KMS-11 (cell line): ENCODE data around the gene TRPV3.

Experiments
- H2AFZ ChIP-seq: fragments of 200-600 bp; sonication (generic); 2 replicates; pipeline ENCODE4 v1.6.1; 2016; ENCODE audit warnings: antibody characterized with exemption, mixed run types, low read depth
- H3K27ac ChIP-seq: fragments of 200-600 bp; sonication (generic); 2 replicates; pipeline ENCODE4 v1.6.1; 2016; ENCODE audit warnings: mild to moderate bottlenecking, mixed run types
- H3K27me3 ChIP-seq: fragments of 200-600 bp; sonication (generic); 2 replicates; pipeline ENCODE4 v1.6.1; 2017; ENCODE audit warnings: mild to moderate bottlenecking, low read depth, mixed run types, moderate library complexity; ENCODE audit not compliant: insufficient read depth
- H3K36me3 ChIP-seq: fragments of 200-600 bp; sonication (generic); 2 replicates; pipeline ENCODE4 v1.6.1; 2017; ENCODE audit warnings: mild to moderate bottlenecking, mixed run types; ENCODE audit not compliant: insufficient read depth
- H3K4me1 ChIP-seq: fragments of 200-600 bp; sonication (generic); 2 replicates; pipeline ENCODE4 v1.6.1; 2016; ENCODE audit warnings: mild to moderate bottlenecking, low read depth, mixed run types; ENCODE audit not compliant: poor library complexity, severe bottlenecking
- H3K4me2 ChIP-seq: fragments of 200-600 bp; sonication (generic); 2 replicates; pipeline ENCODE4 v1.7.0; 2016; ENCODE audit warnings: mild to moderate bottlenecking, mixed run types
- H3K4me3 ChIP-seq: fragments of 200-600 bp; sonication (generic); IDR thresholded peaks from 2 replicates; pipeline ENCODE4 v1.6.1; 2017; ENCODE audit warnings: low read depth, low read length, mixed read lengths; ENCODE audit not compliant: insufficient read depth
- H3K79me2 ChIP-seq: fragments of 200-600 bp; sonication (generic); 2 replicates; pipeline ENCODE4 v1.6.1; 2016; ENCODE audit warnings: low read depth, mixed run types; ENCODE audit not compliant: insufficient read depth
- H3K9ac ChIP-seq: fragments of 200-600 bp; sonication (generic); 2 replicates; pipeline ENCODE4 v1.6.1; 2016; ENCODE audit warnings: mild to moderate bottlenecking, mixed run types
- H4K20me1 ChIP-seq: fragments of 200-600 bp; sonication (generic); 2 replicates; pipeline ENCODE4 v1.6.1; 2016; ENCODE audit warnings: mild to moderate bottlenecking, mixed run types; ENCODE audit not compliant: insufficient read depth
- CTCF ChIP-seq: fragments of 200-600 bp; sonication (generic); conservative IDR thresholded peaks from 2 replicates; pipeline ENCODE4 v1.6.1; 2017; ENCODE audit warnings: low read depth, mild to moderate bottlenecking, antibody characterized with exemption, low read length, moderate library complexity, mixed read lengths

The TRPV3 gene

GRCh38 chr17:3547628-3548027 lies 10.0 kb downstream of the TRPV3 start:
- no peak overlapping the region for H3K4me2 ChIP-seq
- H3K4me1 ChIP-seq: no peaks in the 10 kb centered on the region
- no peak overlapping the region for H3K27ac ChIP-seq
- no peaks in the 10 kb centered on the region for H3K27me3 ChIP-seq
- H3K36me3 ChIP-seq: no peaks in the 10 kb centered on the region
- no peaks in the 10 kb centered on the region for H3K79me2 ChIP-seq
- no peak overlapping the region for H2AFZ ChIP-seq
- no peak for TF ChIP-seq CTCF
- H3K9ac ChIP-seq: no peak overlapping the region
- no peak overlapping the region for H3K4me3 ChIP-seq
- H4K20me1 ChIP-seq: no peaks in the 10 kb centered on the region

GRCh38 chr17:3546997-3547396 lies 10.6 kb downstream of the TRPV3 start:
- TF ChIP-seq CTCF: no peak
- Histone ChIP-seq H4K20me1 (no peaks in the 10 kb centered on the region), H3K36me3 (no peaks in the 10 kb centered on the region)

GRCh38 chr17:3546521-3546920 lies 11.1 kb downstream of the TRPV3 start:
- Histone ChIP-seq H3K79me2 (no peaks in the 10 kb centered on the region), H3K4me2 (no peak overlapping the region), H2AFZ (no peak overlapping the region), H3K4me3 (no peak overlapping the region), H3K9ac (no peak overlapping the region), H3K36me3 (no peaks in the 10 kb centered on the region), H4K20me1 (no peaks in the 10 kb centered on the region), H3K27me3 (no peaks in the 10 kb centered on the region), H3K4me1 (no peaks in the 10 kb centered on the region), H3K27ac (no peak overlapping the region)
- TF ChIP-seq CTCF: no peak

More at GRCh38 chr17:3546997-3547396, 10.6 kb downstream of the TRPV3 start:
- Histone ChIP-seq H3K27ac (no peak overlapping the region), H3K4me3 (no peak overlapping the region), H3K4me1 (no peaks in the 10 kb centered on the region), H2AFZ (no peak overlapping the region), H3K79me2 (no peaks in the 10 kb centered on the region), H3K27me3 (no peaks in the 10 kb centered on the region), H3K4me2 (no peak overlapping the region), H3K9ac (no peak overlapping the region)

GRCh38 chr17:3545151-3545550 lies 12.5 kb downstream of the TRPV3 start:
- H4K20me1 ChIP-seq: no peaks in the 10 kb centered on the region
- TF ChIP-seq CTCF: no peak
- H2AFZ ChIP-seq: no peak overlapping the region
- H3K79me2 ChIP-seq: no peaks in the 10 kb centered on the region
- no peaks in the 10 kb centered on the region for H3K36me3 ChIP-seq
- no peak overlapping the region for H3K4me3 ChIP-seq
- no peak overlapping the region for H3K27ac ChIP-seq
- H3K4me2 ChIP-seq: no peak overlapping the region
- H3K9ac ChIP-seq: no peak overlapping the region
- H3K27me3 ChIP-seq: no peaks in the 10 kb centered on the region
- H3K4me1 ChIP-seq: no peaks in the 10 kb centered on the region
